A673 (cell line): ENCODE results near the gene TMEM243. TPM values are rescaled to one million over a fixed set of nuclear protein-coding genes. Genes with fewer than 3 reads are reported as not detected.

Experiments
- BruUV-seq: library from RNA; stranded (reverse); fragments of 400-500 nt; replicated peaks from 2 replicates; lab custom pipeline; 2021; lab: Mats Ljungman, UMichigan
- CTCF ChIA-PET: fragments of 300-600 bp; sonication (Branson Sonifier 250); formaldehyde crosslinking; loops from one replicate; lab custom pipeline; 2022; ENCODE audit warnings: antibody characterized with exemption; lab: Charles Lee
- POLR2A ChIA-PET: fragments of 300-600 bp; sonication (Branson Sonifier 250); formaldehyde crosslinking; loops from one replicate; lab custom pipeline; 2022; ENCODE audit warnings: antibody characterized with exemption; ENCODE audit not compliant: low non-redundant PET; lab: Charles Lee
- DNase-seq: peaks from one replicate; pipeline ENCODE4 v3.0.0-alpha.2; 2015; ENCODE audit warnings: low spot score
- H3K27ac ChIP-seq: fragments of 200-600 bp; sonication (generic); 2 replicates; pipeline ENCODE4 v1.5.1; 2016; ENCODE audit warnings: mixed run types, low read depth, mild to moderate bottlenecking, mixed read lengths, antibody characterized with exemption, low read length; ENCODE audit not compliant: poor library complexity, severe bottlenecking
- H3K27me3 ChIP-seq: fragments of 200-600 bp; sonication (generic); replicated peaks from 2 replicates; pipeline ENCODE4 v1.6.1; 2017; ENCODE audit warnings: mixed run types, low read depth, mild to moderate bottlenecking, mixed read lengths, antibody characterized with exemption, low read length; ENCODE audit not compliant: insufficient read depth, poor library complexity
- H3K36me3 ChIP-seq: fragments of 200-600 bp; sonication (generic); 2 replicates; pipeline ENCODE4 v1.6.1; 2016; ENCODE audit warnings: mixed run types, mild to moderate bottlenecking, mixed read lengths, antibody characterized with exemption, low read length; ENCODE audit not compliant: insufficient read depth, poor library complexity, severe bottlenecking
- H3K4me1 ChIP-seq: fragments of 200-600 bp; sonication (generic); 2 replicates; pipeline ENCODE4 v1.6.1; 2017; ENCODE audit warnings: mixed run types, mild to moderate bottlenecking, mixed read lengths, antibody characterized with exemption, low read length; ENCODE audit not compliant: insufficient read depth, poor library complexity, severe bottlenecking
- H3K4me3 ChIP-seq: fragments of 200-600 bp; sonication (generic); 2 replicates; pipeline ENCODE4 v1.5.1; 2016; ENCODE audit warnings: low read depth, mixed run types, mild to moderate bottlenecking, mixed read lengths, low read length; ENCODE audit not compliant: poor library complexity, severe bottlenecking
- H3K9me3 ChIP-seq: fragments of 200-600 bp; sonication (generic); 2 replicates; pipeline ENCODE4 v1.6.1; 2016; ENCODE audit warnings: mixed run types, low read depth, mild to moderate bottlenecking, mixed read lengths, antibody characterized with exemption, low read length; ENCODE audit not compliant: poor library complexity, severe bottlenecking
- EZH2 ChIP-seq: fragments of 200-600 bp; sonication (generic); IDR thresholded peaks from 2 replicates; pipeline ENCODE4 v1.6.1; 2017; ENCODE audit warnings: borderline replicate concordance, low read depth, mild to moderate bottlenecking, mixed read lengths, antibody characterized with exemption, low read length; ENCODE audit not compliant: poor library complexity, severe bottlenecking
- intact Hi-C: fragments of 100-400 bp; cut with micrococcal nuclease; formaldehyde crosslinking; loops from one replicate; pipeline ENCODE4 v1.10.0; 2022; ENCODE audit not compliant: unreplicated experiment
- total RNA-seq: library from RNA; stranded (reverse); gene quantifications from 2 replicates; pipeline ENCODE4 v1.2.3, GENCODE V29; 2021
- TF ChIP-seq, protein P1 (sequence below): fragments of 300-800, 200-600 bp; sonication (generic); conservative IDR thresholded peaks from 2 replicates; pipeline ENCODE4 v1.5.1; 2017; ENCODE audit warnings: low read depth, mild to moderate bottlenecking, antibody characterized with exemption, low read length, moderate library complexity, mixed read lengths

Gene TMEM243
- total RNA-seq, 1 experiment from 2014 or later = 24.5 TPM

- ChIA-PET CTCF (no interaction called here), POLR2A (no interaction called here)
- no TSS peak for BruUV-seq
- H3K36me3 ChIP-seq = peaks cover 97% of the 10 kb centered on the region
- H3K27me3 ChIP-seq = no peaks in the 10 kb centered on the region
- no peaks in the 10 kb centered on the region for H3K9me3 ChIP-seq
- no peak for TF ChIP-seq EZH2
- TF ChIP-seq, protein P1, sequence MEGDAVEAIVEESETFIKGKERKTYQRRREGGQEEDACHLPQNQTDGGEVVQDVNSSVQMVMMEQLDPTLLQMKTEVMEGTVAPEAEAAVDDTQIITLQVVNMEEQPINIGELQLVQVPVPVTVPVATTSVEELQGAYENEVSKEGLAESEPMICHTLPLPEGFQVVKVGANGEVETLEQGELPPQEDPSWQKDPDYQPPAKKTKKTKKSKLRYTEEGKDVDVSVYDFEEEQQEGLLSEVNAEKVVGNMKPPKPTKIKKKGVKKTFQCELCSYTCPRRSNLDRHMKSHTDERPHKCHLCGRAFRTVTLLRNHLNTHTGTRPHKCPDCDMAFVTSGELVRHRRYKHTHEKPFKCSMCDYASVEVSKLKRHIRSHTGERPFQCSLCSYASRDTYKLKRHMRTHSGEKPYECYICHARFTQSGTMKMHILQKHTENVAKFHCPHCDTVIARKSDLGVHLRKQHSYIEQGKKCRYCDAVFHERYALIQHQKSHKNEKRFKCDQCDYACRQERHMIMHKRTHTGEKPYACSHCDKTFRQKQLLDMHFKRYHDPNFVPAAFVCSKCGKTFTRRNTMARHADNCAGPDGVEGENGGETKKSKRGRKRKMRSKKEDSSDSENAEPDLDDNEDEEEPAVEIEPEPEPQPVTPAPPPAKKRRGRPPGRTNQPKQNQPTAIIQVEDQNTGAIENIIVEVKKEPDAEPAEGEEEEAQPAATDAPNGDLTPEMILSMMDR = no peak
- no peak overlapping the region for H3K27ac ChIP-seq
- no peak for DNase-seq
- H3K4me1 ChIP-seq = no peaks in the 10 kb centered on the region
- no peak overlapping the region for H3K4me3 ChIP-seq
- intact Hi-C loops = no loop called here
Observed at GRCh38 chr7:87190783-87191182, 28.7 kb downstream of the TMEM243 start.

DNA sequence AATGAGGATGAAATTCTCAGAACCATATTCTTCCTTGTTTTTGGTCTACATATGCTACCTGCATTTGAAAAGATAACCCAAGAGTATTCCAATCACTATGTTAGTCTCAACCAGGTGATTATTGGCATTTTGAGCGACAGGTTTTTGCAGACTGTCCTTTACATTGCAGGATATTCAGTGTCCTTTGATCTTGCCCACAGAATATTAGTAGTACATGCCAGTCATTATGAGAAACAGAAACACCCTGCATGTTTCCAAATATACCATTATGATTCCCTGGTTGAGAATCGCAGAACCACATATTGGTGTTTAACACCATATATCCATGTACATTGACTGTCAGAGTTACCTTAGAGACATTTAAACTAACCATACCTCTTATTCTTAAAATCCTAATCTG, 30.6 kb downstream of the TMEM243 start:
- intact Hi-C loops = no loop called here
- no peak overlapping the region for H3K4me3 ChIP-seq
- peaks cover 97% of the 10 kb centered on the region for H3K36me3 ChIP-seq
- TF ChIP-seq EZH2 = no peak
- TF ChIP-seq, protein P1 = no peak
- no peak for DNase-seq
- no peaks in the 10 kb centered on the region for H3K4me1 ChIP-seq
- no TSS peak for BruUV-seq
- H3K9me3 ChIP-seq = no peaks in the 10 kb centered on the region
- ChIA-PET POLR2A (no interaction called here), CTCF (no interaction called here)
- no peaks in the 10 kb centered on the region for H3K27me3 ChIP-seq
- H3K27ac ChIP-seq = no peak overlapping the region

- BruUV-seq = no TSS peak
- Histone ChIP-seq H3K4me1 (no peaks in the 10 kb centered on the region), H3K27ac (no peak overlapping the region), H3K36me3 (peaks cover 97% of the 10 kb centered on the region), H3K27me3 (no peaks in the 10 kb centered on the region), H3K9me3 (no peaks in the 10 kb centered on the region), H3K4me3 (no peak overlapping the region)
- POLR2A ChIA-PET = no interaction called here
- intact Hi-C loops = no loop called here
- CTCF ChIA-PET = no interaction called here
- TF ChIP-seq EZH2 = no peak
- TF ChIP-seq, protein P1 = no peak
- DNase-seq = no peak
Observed at GRCh38 chr7:87187120-87187519, 32.4 kb downstream of the TMEM243 start.
